ENCODE measurements around the gene FSCB.
"Not testable (repeated sequence)": the region's sequence is repeated elsewhere in the genome, so short reads cannot be mapped to it uniquely, and the experiment has no call there.

FSCB gene, protein sequence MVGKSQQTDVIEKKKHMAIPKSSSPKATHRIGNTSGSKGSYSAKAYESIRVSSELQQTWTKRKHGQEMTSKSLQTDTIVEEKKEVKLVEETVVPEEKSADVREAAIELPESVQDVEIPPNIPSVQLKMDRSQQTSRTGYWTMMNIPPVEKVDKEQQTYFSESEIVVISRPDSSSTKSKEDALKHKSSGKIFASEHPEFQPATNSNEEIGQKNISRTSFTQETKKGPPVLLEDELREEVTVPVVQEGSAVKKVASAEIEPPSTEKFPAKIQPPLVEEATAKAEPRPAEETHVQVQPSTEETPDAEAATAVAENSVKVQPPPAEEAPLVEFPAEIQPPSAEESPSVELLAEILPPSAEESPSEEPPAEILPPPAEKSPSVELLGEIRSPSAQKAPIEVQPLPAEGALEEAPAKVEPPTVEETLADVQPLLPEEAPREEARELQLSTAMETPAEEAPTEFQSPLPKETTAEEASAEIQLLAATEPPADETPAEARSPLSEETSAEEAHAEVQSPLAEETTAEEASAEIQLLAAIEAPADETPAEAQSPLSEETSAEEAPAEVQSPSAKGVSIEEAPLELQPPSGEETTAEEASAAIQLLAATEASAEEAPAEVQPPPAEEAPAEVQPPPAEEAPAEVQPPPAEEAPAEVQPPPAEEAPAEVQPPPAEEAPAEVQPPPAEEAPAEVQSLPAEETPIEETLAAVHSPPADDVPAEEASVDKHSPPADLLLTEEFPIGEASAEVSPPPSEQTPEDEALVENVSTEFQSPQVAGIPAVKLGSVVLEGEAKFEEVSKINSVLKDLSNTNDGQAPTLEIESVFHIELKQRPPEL

DNA sequence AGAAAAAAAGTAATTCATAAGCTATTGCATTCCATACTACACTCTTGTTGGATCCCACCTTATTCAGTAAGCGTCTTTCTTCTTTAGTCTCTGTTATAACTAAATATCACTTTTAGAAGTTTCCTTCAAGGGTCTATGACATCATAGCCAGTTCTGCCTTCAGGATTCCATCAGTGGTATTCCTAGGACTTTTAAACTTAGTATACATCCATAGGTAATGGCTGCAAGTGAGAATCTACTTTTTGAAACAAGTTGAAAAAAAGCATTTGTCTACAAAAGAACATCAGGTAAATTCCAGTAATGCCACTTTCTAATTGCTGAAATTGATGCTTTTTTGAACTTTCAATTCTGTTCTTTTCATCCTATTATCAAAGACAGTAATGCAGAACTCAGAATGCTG lies at the start of gene FSCB:
TSS of gene FSCB (minus strand) at position 101 of the 400 bp plus-strand sequence. CDS start 296 bp downstream, outside the sequence.
- no peak for DNase-seq

DNA sequence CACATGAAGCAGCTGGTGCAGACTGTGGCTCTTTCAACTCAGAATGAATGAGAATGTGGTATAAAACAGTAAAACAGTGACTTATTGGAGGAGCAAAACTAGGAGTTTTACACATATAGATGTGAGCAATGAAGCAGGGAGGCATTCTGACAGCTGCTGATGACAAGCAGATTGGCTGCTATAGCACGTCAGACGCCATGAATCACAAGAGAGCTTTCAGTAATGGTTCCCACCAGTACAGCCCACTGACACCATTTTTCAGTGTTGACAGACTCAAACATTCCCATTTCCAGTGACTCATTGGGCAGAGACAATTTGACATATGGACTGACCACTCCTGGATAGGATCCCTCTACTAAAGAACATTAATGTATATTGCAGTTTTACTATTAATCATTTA lies 24.6 kb upstream of the FSCB start:
- no peak for DNase-seq

DNA sequence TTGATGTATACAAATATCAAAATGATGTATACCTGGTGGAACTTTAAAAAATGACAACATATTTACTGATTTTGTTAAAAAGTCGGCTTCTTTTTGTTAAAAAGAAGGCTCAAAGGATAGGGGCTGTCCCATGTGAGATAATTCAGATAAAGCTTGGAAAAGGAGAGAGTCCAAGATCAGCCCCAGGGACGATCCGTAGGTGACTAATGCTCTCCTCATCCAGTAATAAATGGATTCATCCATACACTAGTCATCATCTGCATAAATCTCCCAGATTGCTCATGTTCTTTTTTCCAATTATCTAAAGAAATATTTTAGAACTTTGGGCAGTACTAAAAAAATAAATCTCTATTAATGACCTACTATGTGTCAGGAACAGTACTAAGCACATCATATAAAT lies 23.4 kb upstream of the FSCB start:
- DNase-seq: no peak

DNA sequence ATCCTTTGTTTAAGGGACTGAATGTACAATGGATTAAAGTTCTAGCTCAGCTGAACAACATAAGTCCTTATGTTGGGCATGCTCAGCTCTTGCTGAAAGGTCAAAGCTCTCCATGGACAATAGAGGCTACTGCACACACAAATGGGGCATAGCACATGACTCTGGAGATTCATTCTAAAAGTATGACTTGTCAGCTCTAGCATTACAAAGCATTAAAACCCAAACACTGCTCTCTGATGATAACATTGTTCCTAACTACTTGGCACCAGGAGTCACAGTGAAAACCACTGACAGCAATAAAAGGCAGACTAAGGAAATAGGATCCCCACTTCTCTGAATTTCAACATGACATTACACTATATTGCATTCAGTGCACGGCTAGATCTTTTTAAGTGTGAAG lies 21.9 kb upstream of the FSCB start:
- DNase-seq: no peak

DNA sequence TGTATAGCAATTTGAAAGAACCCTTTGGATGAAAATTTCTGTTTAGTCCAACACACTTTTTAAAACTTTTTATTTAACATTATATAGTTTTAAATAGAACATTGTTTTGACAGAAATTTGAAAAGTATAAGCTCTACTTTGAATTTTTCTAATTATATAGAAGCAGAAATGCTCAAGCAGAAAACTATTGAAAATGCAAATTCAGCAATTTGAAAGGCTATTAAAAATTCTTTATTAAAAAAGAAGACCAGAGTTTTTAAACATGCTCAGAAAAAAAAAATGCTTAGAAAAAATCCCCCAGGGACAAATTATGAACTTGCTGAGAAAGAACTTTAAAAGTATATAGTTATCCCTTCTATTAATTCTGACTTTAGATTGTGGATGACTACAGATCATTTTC lies 21.1 kb upstream of the FSCB start:
- no peak for DNase-seq

DNA sequence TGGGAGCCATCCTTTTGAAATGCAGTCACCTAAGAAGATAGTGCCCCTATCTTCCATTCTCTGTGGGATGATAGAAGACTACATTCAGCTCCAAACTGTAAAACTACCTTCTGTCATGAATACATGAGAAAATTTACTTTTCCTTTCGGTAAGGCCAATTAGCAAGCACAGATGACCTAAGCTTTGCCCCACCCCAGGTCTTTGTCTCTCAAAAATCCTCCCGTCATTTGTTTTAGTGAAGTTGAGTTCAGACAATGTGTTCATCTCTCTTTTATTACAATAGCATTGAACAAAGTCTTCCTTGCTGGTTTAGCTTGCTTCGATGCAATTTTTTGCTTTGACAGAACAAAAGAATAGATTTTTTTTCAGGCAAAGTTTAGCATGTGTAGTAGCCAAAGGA lies 18.2 kb upstream of the FSCB start:
- no peak for DNase-seq

DNA sequence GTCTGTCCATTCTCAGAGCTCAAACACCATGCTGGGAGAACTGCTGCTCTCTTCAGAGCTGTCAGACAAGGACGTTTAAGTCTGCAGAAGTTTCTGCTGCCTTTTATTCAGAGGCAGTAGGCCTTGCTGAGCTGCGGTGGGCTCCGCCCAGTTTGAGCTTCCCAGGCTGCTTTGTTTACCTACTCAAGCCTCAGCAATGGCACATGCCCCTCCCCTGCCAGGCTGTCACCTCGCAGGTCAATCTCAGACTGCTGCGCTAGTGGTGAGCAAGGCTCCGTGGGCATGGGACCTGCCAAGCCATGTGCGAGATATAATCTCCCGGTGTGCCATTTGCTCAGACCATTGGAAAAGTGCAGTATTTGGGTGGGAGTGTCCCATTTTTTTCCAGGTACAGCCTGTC lies 8.6 kb upstream of the FSCB start:
- DNase-seq: not testable (repeated sequence)

DNA sequence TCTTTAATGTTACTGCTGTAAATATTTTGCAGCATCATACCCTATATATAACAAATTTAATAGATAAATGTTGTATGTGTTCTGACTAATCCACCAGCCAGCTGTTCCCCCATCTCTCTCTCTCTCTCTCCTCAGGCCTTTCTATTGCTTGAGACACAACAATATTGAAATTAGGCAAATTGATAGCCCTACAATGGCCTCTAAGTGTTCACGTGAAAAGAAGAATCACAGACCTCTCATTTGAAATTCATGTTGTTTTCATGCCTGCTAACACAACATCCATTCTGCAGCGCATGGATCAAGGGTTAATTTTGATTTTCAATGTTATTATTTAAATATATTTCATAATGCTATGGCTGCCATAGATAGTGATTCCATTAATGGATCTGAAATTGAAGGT lies 1.8 kb upstream of the FSCB start:
- no peak for DNase-seq

DNA sequence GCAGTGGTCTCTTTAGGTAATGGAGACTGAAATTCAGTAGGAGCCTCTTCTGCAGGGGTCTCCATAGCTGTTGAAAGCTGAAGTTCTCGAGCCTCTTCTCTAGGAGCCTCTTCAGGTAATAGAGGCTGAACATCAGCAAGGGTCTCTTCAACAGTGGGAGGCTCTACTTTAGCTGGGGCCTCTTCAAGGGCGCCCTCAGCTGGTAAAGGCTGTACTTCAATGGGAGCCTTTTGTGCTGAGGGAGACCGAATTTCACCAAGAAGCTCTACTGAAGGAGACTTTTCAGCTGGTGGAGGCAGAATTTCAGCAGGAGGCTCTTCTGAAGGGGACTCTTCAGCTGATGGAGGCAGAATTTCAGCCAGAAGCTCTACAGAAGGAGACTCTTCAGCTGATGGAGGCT lies 1.5 kb downstream of the FSCB start:
- DNase-seq: no peak

DNA sequence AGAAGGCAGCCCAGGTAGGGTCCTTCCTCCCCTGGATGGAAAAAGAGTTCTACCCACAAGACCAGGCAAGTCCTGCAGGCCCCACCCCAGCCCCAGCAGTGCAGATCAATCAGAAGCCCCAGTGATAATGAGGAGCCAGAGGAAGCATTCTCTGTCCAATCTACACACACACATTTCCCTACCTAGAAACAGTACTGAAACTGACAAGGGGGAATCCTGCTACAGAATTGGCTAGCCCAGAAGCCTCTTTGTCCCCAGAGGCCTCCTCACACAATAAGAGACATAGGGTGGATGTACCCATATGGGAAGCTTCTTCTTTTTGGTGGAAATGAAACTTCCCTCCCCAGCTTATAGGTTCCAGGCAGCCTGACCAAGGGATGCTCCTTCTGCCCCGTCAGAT lies 9.9 kb downstream of the FSCB start:
- DNase-seq: no peak

DNA sequence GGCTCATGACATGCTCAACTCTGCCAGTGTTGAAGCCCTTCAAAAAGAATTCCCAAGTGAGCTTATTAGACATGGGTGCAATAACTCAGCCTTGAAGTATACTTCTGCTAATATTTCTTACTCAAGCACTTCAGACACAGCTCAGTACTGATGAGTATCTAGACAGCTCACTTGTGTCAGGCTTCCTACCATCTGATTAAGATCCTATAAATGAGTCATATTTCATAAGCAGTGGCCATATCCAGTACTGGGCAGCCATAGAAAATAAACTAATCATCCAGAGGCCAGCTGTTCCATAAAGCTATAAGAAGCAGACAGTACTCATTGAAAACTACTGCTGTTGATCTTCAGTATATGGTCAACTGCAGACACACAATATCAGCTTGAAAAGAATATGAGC lies 12.9 kb downstream of the FSCB start:
- DNase-seq: no peak

DNA sequence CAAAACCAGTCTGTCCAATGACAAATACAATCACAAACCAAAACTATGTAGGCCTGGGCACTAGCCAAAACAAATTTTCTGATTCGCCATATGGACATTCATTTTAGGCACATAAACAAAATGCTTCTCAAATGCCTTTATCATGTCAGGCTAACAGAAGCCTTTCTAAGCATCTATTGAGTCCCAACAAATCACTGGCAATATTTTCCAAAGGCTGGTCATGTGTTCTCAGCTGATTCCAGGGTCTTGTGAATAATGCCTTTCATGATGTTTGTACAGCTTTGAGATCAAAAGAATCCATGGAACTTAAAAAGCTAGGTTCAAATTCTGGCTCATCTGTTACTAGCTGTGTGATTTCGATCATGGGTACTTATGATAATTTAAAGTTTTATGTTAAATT lies 16.1 kb downstream of the FSCB start:
- no peak for DNase-seq

DNA sequence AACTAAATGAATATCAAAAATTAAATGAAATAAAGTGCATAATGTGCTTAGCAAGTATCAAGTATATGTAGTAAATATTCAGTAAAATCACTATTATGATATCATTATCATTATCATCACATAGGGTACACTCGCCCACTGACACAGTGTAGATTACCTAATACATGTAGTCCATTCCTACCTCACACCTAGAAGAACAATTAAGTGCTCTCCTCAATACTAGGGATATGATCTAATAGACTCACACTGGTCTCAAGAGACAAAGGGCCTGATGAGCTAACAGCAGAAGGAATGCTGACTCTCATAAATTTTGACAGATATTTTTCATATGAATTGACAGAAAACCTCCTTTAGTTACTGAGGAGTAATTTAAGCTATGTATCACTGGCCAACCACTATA lies 29.1 kb downstream of the FSCB start:
- no peak for DNase-seq

DNA sequence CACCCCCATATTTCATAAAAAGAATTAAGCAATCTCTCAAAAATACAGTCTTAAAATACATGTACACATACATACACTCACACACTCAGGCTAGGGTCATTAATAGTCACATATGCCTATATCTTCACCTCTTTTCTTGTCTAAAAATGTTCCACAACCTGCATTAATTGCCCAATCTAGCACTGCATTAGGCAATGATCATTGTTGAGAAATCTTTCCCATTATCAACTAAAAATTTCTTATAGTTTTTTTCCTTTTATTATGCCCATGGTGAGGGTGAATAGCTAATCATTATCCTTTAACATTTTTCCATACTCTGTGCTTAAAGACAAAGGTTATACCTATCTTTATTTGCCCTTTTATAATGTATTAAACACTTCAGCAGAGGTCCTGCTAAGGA lies 38.3 kb downstream of the FSCB start:
- no peak for DNase-seq

DNA sequence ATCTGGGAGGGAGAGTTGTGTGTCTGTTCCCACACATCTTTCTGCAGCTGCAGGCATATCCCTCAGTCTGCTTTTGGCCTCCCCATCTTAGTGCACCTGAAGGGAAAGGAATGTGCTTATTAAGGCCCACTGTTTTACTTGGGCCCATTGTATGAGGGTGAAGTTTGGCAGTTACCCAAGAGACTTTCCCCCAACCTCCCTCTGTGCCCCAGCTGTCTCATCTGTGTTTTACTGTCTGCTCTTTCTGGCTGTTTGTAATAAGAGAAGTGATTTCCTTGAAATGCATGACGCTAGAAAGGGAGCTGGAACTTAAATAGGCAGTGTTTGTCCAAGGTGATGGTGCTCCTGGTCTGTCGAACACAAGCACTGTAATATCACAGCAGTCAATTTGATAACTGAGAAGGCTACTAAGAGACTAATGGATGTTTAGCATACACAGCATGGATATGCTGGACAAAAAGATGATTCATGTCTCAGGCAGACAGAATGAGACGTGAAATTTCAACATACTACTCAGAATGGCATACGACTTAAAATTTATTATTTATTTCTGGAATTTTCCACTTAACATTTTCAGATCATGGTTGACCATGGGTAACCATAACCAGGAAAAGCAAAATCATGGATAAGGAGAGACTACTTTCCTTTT lies 43.6 kb downstream of the FSCB start:
- no peak for DNase-seq

DNA sequence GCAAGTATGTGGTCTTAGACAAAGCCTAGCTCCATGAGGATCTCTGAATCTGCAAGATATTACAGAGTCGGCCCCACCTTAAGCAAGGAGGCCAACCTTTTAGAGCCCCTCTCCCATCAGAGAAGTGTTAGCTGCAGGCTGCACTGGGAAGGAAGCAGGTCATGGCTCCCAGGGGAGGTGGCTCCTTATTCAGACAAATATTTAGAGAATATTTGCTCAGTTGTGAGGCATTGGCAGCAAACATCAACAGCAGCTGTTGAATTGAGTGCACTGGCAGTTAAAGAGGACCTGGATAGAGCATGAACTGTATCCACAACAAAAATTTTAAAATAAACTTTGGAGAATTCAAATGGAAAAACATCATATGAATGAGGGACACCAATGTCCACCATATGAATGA lies 44.7 kb downstream of the FSCB start:
- DNase-seq: no peak

DNA sequence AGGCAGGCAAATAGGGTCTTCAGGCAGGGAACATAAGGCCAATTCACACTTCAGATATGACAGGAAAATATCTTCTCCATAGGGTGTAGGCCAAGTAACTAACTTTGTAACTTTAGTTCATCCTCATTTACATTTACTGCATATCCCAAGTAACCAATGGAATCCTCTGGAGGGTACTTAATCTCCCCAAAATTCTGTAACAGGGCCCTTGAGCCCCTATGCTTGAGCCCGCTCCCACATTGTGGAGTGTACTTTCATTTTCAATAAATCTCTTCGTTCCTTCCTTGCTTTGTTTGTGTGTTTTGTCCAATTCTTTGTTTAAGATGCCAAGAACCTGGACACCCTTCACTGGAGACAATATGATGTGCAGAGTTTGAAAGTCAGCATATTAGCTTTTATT lies 45.3 kb downstream of the FSCB start:
- DNase-seq: no peak
